Testis (tissue), 2 donors: Measurements from ENCODE around the gene TSPYL2.

Source experiments
- POLR2A ChIP-seq: fragments of 450-650 bp; IDR thresholded peaks from one replicate; pipeline ENCODE4 v1.6.1; 2017; ENCODE audit warnings: antibody characterized with exemption, mild to moderate bottlenecking, moderate library complexity
- TF ChIP-seq, protein P1 (sequence below), 3 experiments: fragments of 450-650 bp in 2 of 3; fragments of 200-600 bp in 1 of 3; sonication (generic) in 1 of 3; IDR thresholded peaks; one replicate each; pipeline ENCODE4 v1.5.1; 2016 to 2019; ENCODE audit warnings: antibody characterized with exemption in 3 of 3, mild to moderate bottlenecking in 2 of 3, moderate library complexity in 1 of 3

DNA sequence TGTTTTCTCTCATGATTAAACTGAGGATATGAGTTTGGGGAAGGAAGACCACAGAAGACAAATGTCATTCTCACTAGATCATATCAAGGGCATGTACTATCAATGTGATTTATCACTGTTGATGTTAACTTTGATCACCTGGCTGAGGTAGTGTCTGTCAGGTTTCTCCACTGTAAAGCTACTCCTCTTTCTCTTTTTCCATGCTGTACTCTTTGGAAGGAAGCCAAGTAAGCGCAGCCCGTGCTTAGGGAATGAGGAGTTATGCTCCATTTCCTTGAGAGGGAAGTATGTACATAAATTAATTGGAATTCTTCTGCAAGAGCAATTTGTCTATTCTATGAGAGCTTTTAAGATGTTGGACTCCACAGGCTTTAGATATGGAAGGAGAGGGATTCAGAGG is 7.8 kb downstream of the TSPYL2 start:
- TF ChIP-seq, protein P1, sequence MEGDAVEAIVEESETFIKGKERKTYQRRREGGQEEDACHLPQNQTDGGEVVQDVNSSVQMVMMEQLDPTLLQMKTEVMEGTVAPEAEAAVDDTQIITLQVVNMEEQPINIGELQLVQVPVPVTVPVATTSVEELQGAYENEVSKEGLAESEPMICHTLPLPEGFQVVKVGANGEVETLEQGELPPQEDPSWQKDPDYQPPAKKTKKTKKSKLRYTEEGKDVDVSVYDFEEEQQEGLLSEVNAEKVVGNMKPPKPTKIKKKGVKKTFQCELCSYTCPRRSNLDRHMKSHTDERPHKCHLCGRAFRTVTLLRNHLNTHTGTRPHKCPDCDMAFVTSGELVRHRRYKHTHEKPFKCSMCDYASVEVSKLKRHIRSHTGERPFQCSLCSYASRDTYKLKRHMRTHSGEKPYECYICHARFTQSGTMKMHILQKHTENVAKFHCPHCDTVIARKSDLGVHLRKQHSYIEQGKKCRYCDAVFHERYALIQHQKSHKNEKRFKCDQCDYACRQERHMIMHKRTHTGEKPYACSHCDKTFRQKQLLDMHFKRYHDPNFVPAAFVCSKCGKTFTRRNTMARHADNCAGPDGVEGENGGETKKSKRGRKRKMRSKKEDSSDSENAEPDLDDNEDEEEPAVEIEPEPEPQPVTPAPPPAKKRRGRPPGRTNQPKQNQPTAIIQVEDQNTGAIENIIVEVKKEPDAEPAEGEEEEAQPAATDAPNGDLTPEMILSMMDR (IDR thresholded peaks at IDR 0.05), result no peak
- TF ChIP-seq POLR2A, result no peak
